ENCODE data around the gene FEM1B.

Gene FEM1B

GRCh38 chr15:68309024-68309423 is 31.5 kb downstream of the FEM1B start:
- DNase-seq (ENCODE audit: low spot score): no peak

- DNase-seq (ENCODE audit: low spot score): no peak
These were observed 32.7 kb downstream of the FEM1B start for GRCh38 chr15:68310178-68310803.

GRCh38 chr15:68310804-68311463 is 33.4 kb downstream of the FEM1B start:
- no peak for DNase-seq (ENCODE audit: low spot score)

GRCh38 chr15:68311464-68311835 is 33.9 kb downstream of the FEM1B start:
- DNase-seq (ENCODE audit: low spot score): no peak

GRCh38 chr15:68311859-68312557 is 34.5 kb downstream of the FEM1B start:
- no peak for DNase-seq (ENCODE audit: low spot score)

- DNase-seq (ENCODE audit: low spot score): no peak
These were observed 35.2 kb downstream of the FEM1B start for GRCh38 chr15:68312701-68313204.

- no peak for DNase-seq (ENCODE audit: low spot score)
These were observed 36.2 kb downstream of the FEM1B start for GRCh38 chr15:68313501-68314410.

- no peak for DNase-seq (ENCODE audit: low spot score)
These were observed 37.0 kb downstream of the FEM1B start for GRCh38 chr15:68314563-68314962.

- DNase-seq (ENCODE audit: low spot score): no peak
These were observed 37.5 kb downstream of the FEM1B start for GRCh38 chr15:68315035-68315434.

GRCh38 chr15:68315495-68316031 is 38.0 kb downstream of the FEM1B start:
- no peak for DNase-seq (ENCODE audit: low spot score)

- no peak for DNase-seq (ENCODE audit: low spot score)
These were observed 38.7 kb downstream of the FEM1B start for GRCh38 chr15:68316061-68316804.

- DNase-seq (ENCODE audit: low spot score): no peak
These were observed 39.9 kb downstream of the FEM1B start for GRCh38 chr15:68317281-68318007.

- no peak for DNase-seq (ENCODE audit: low spot score)
These were observed 40.7 kb downstream of the FEM1B start for GRCh38 chr15:68318008-68318835.

GRCh38 chr15:68318931-68319909 is 41.7 kb downstream of the FEM1B start:
- no peak for DNase-seq (ENCODE audit: low spot score)

GRCh38 chr15:68319997-68320396 is 42.5 kb downstream of the FEM1B start:
- no peak for DNase-seq (ENCODE audit: low spot score)

- no peak for DNase-seq (ENCODE audit: low spot score)
These were observed 43.7 kb downstream of the FEM1B start for GRCh38 chr15:68321229-68321628.

- DNase-seq (ENCODE audit: low spot score): no peak
These were observed 45.3 kb downstream of the FEM1B start for GRCh38 chr15:68322796-68323195.

GRCh38 chr15:68325726-68326125 is 48.2 kb downstream of the FEM1B start:
- DNase-seq (ENCODE audit: low spot score): no peak
